ENCODE data around the gene RTN4RL1.

Gene RTN4RL1

DNA sequence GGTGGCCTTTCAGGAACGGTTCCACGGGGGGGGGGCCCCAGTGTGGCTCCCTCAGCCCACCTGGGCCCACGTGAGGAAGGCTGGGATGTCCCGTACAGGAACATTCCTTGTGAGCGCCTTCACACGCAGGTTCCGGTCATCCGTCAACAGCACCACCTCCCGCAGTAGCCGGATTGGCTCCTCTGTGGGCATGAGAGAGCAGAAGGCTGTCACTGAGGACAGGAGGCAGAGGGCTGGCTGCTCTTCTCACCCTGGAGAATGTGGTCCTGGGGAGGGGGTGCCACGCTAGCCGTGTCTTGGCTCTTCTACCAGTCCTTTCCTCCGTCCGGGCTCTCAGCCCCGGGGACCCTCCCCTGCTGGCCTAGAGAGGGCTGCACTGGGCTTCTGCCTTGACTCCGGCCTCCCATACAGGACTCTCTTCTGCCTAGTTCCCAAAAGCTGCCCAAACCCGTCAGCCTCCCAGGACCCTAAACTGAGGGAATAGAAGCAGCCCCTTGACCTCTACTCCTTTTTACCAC lies 36.4 kb upstream of the RTN4RL1 start:
- no peak overlapping the region for H3K4me2 ChIP-seq (ENCODE audit: low read length)

DNA sequence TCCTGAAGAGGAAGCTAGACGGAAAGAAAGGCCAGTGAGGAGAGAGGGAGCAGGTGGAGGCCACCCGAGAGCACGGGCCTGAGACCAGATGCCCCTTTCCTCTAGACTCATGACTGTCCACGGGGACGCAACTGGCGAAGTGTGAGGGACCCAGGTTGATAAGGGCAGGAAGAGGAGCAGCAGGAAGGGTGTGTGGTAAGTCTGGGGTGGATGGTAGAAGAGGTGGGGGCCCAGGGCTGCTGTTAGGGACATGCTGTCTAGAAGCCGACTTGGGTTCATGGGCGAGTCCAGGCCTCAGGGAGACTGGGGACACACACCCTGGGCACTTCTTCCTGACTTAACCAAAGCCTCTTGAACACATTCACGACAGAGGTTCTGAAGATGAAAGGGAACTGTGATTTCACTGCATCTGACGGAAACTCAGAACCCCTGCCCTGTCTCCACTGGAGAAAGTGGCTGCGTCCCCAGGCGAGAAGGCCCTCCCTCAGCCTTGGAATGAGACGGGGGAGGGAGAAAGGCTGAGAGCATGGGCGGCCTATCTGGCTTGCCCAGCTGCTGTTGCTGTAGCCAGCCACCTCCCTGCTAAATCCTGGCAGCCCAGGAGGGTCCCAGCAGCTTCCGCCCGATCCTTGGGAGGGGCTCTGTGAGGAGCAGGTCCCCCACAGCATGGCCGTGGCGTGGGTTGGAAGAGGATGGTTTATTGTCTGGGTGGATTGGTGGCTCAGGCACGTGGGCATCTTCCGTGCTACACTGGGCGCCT lies 35.7 kb upstream of the RTN4RL1 start:
- no peaks in the 10 kb centered on the region for H4K20me1 ChIP-seq (ENCODE audit: insufficient read depth, low read length)
- peaks cover 21% of the 10 kb centered on the region; the same call in 1 of the 2 replicates for H3K36me3 ChIP-seq (ENCODE audit: insufficient read depth, low read length)
- no peak for TF ChIP-seq EZH2 (IDR thresholded peaks at IDR 0.05; ENCODE audit: borderline replicate concordance, low read length)
- TF ChIP-seq, protein P1, sequence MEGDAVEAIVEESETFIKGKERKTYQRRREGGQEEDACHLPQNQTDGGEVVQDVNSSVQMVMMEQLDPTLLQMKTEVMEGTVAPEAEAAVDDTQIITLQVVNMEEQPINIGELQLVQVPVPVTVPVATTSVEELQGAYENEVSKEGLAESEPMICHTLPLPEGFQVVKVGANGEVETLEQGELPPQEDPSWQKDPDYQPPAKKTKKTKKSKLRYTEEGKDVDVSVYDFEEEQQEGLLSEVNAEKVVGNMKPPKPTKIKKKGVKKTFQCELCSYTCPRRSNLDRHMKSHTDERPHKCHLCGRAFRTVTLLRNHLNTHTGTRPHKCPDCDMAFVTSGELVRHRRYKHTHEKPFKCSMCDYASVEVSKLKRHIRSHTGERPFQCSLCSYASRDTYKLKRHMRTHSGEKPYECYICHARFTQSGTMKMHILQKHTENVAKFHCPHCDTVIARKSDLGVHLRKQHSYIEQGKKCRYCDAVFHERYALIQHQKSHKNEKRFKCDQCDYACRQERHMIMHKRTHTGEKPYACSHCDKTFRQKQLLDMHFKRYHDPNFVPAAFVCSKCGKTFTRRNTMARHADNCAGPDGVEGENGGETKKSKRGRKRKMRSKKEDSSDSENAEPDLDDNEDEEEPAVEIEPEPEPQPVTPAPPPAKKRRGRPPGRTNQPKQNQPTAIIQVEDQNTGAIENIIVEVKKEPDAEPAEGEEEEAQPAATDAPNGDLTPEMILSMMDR (IDR thresholded peaks at IDR 0.05; ENCODE audit: low read length): no peak
- peaks cover 41% of the 10 kb centered on the region for H3K4me1 ChIP-seq (ENCODE audit: insufficient read depth, low read length, severe bottlenecking)
- H2AFZ ChIP-seq (ENCODE audit: low read length): no peak overlapping the region
- H3K4me3 ChIP-seq (ENCODE audit: low read depth, low read length, poor library complexity, severe bottlenecking): no peak overlapping the region
- H3F3A ChIP-seq (ENCODE audit: insufficient read depth, low read length): no peaks in the 10 kb centered on the region
- H3K9ac ChIP-seq (ENCODE audit: low read length): no peak overlapping the region
- no peaks in the 10 kb centered on the region for H3K27me3 ChIP-seq (ENCODE audit: insufficient read depth, low read length)
- no peaks in the 10 kb centered on the region for H3K79me2 ChIP-seq (ENCODE audit: insufficient read depth, low read length)
- H3K27ac ChIP-seq (ENCODE audit: low read depth, low read length, poor library complexity, severe bottlenecking): no peak overlapping the region
- no peak overlapping the region for H3K4me2 ChIP-seq (ENCODE audit: low read length)
- H3K9me2 ChIP-seq (ENCODE audit: low read depth, low read length): no peaks in the 10 kb centered on the region
- no peaks in the 10 kb centered on the region for H3K9me3 ChIP-seq (ENCODE audit: low read length)

More for the DNA sequence above, 36.4 kb upstream of the RTN4RL1 start:
- Histone ChIP-seq H4K20me1 (ENCODE audit: insufficient read depth, low read length) (no peaks in the 10 kb centered on the region), H3K36me3 (ENCODE audit: insufficient read depth, low read length) (peaks cover 21% of the 10 kb centered on the region; the same call in 1 of the 2 replicates), H3K4me1 (ENCODE audit: insufficient read depth, low read length, severe bottlenecking) (peaks cover 36% of the 10 kb centered on the region), H3K9ac (ENCODE audit: low read length) (no peak overlapping the region), H3K9me2 (ENCODE audit: low read depth, low read length) (no peaks in the 10 kb centered on the region), H3K9me3 (ENCODE audit: low read length) (no peaks in the 10 kb centered on the region), H3K79me2 (ENCODE audit: insufficient read depth, low read length) (no peaks in the 10 kb centered on the region), H2AFZ (ENCODE audit: low read length) (no peak overlapping the region), H3K27ac (ENCODE audit: low read depth, low read length, poor library complexity, severe bottlenecking) (no peak overlapping the region), H3K27me3 (ENCODE audit: insufficient read depth, low read length) (no peaks in the 10 kb centered on the region), H3F3A (ENCODE audit: insufficient read depth, low read length) (no peaks in the 10 kb centered on the region), H3K4me3 (ENCODE audit: low read depth, low read length, poor library complexity, severe bottlenecking) (no peak overlapping the region)
- TF ChIP-seq, protein P1 (IDR thresholded peaks at IDR 0.05; ENCODE audit: low read length): no peak
- no peak for TF ChIP-seq EZH2 (IDR thresholded peaks at IDR 0.05; ENCODE audit: borderline replicate concordance, low read length)

DNA sequence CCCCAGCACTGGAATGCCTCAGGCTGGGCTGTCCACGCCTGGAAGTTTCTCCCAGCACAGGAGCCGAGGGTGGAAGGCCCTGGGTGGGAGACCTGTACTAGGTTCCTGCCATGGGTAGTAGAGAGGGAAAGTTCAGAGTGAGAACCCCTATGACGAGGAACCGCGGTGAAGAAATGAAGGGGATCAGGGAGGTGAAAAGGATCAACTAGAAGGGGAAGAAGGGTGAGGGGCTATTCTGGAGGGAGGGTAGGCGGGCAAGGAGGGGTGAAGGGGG lies 35.2 kb upstream of the RTN4RL1 start:
- Histone ChIP-seq H3K9ac (ENCODE audit: low read length) (no peak overlapping the region), H2AFZ (ENCODE audit: low read length) (no peak overlapping the region), H3K9me3 (ENCODE audit: low read length) (no peaks in the 10 kb centered on the region), H3K4me1 (ENCODE audit: insufficient read depth, low read length, severe bottlenecking) (peaks cover 45% of the 10 kb centered on the region), H3K4me2 (ENCODE audit: low read length) (no peak overlapping the region), H3K4me3 (ENCODE audit: low read depth, low read length, poor library complexity, severe bottlenecking) (no peak overlapping the region), H4K20me1 (ENCODE audit: insufficient read depth, low read length) (no peaks in the 10 kb centered on the region), H3K36me3 (ENCODE audit: insufficient read depth, low read length) (peaks cover 21% of the 10 kb centered on the region; the same call in 1 of the 2 replicates), H3K27me3 (ENCODE audit: insufficient read depth, low read length) (no peaks in the 10 kb centered on the region), H3K79me2 (ENCODE audit: insufficient read depth, low read length) (no peaks in the 10 kb centered on the region), H3F3A (ENCODE audit: insufficient read depth, low read length) (no peaks in the 10 kb centered on the region), H3K27ac (ENCODE audit: low read depth, low read length, poor library complexity, severe bottlenecking) (no peak overlapping the region), H3K9me2 (ENCODE audit: low read depth, low read length) (no peaks in the 10 kb centered on the region)
- TF ChIP-seq, protein P1 (IDR thresholded peaks at IDR 0.05; ENCODE audit: low read length): no peak
- TF ChIP-seq EZH2 (IDR thresholded peaks at IDR 0.05; ENCODE audit: borderline replicate concordance, low read length): no peak

All from OCI-LY1 (cell line).